Suprapubic skin (tissue), 4 donors: ENCODE results near the gene PCDHGC4. TPM values are rescaled to one million over a fixed set of nuclear protein-coding genes. Genes with fewer than 3 reads are reported as not detected.

ENCODE experiments used
- DNase-seq, 2 donors: peaks; one replicate each; pipeline ENCODE4 v3.0.0-alpha.2; 2019; ENCODE audit warnings: low spot score in 2 of 2
- H3K27ac ChIP-seq: fragments of 200-600 bp; sonication (generic); one replicate; pipeline ENCODE4 v1.5.1; 2019
- H3K27me3 ChIP-seq: fragments of 200-600 bp; sonication (generic); one replicate; pipeline ENCODE4 v1.5.1; 2019
- H3K36me3 ChIP-seq: fragments of 200-600 bp; sonication (generic); one replicate; pipeline ENCODE4 v1.5.1; 2019
- H3K4me1 ChIP-seq: fragments of 200-600 bp; sonication (generic); one replicate; pipeline ENCODE4 v1.5.1; 2019
- H3K4me3 ChIP-seq: fragments of 200-600 bp; sonication (generic); one replicate; pipeline ENCODE4 v1.5.1; 2019; ENCODE audit warnings: mild to moderate bottlenecking
- H3K9me3 ChIP-seq: fragments of 200-600 bp; sonication (generic); one replicate; pipeline ENCODE4 v1.5.1; 2019
- CTCF ChIP-seq, 2 donors: fragments of 200-600 bp in 1 of 2; fragments of 450-650 bp in 1 of 2; sonication (generic) in 1 of 2; IDR thresholded peaks; one replicate each; pipeline ENCODE4 v1.5.1; 2016 to 2019; ENCODE audit warnings: antibody characterized with exemption in 2 of 2, mild to moderate bottlenecking in 1 of 2, moderate library complexity in 1 of 2
- EP300 ChIP-seq: sonication (generic); formaldehyde crosslinking; IDR thresholded peaks from one replicate; pipeline ENCODE4 v1.6.1; 2017; ENCODE audit warnings: antibody characterized with exemption
- POLR2A ChIP-seq, 2 donors: fragments of 450-650 bp; IDR thresholded peaks; one replicate each; pipeline ENCODE4 v1.6.1; 2017; ENCODE audit warnings: antibody characterized with exemption in 2 of 2, mild to moderate bottlenecking in 2 of 2, moderate library complexity in 2 of 2
- POLR2AphosphoS5 ChIP-seq, 3 donors: sonication (generic); formaldehyde crosslinking; IDR thresholded peaks; one replicate each; pipeline ENCODE4 v1.6.1; 2017; ENCODE audit warnings: antibody characterized with exemption in 3 of 3
- WGBS: methylation state at CpG from one replicate; pipeline ENCODE4 v1.1.5; 2018; 5-methylcytosine and 5-hydroxymethylcytosine counted together
- total RNA-seq, 4 donors: library from RNA; depleted of rRNA; stranded (reverse); fragments of >200 nt; gene quantifications; one replicate each; pipeline ENCODE4 v1.1.0, GENCODE V29; 2016

The PCDHGC4 gene
- total RNA-seq, 4 donors from 2014 or later, result 2.7 to 30.6 (median 15.0) TPM

GRCh38 chr5:141512390-141512910, 27.6 kb downstream of the PCDHGC4 start:
- Histone ChIP-seq H3K4me1 (peaks cover 80% of the 10 kb centered on the region), H3K4me3 (peak overlapping the region; percentile 57), H3K27me3 (no peaks in the 10 kb centered on the region), H3K9me3 (no peaks in the 10 kb centered on the region), H3K36me3 (peaks cover 42% of the 10 kb centered on the region), H3K27ac (peak overlapping the region; percentile 93)
- peak; percentile 66 to 83 for TF ChIP-seq CTCF (IDR thresholded peaks at IDR 0.05)
- peak in 1 of 3 donors; percentile 30 for TF ChIP-seq POLR2AphosphoS5 (IDR thresholded peaks at IDR 0.05)
- no peak for TF ChIP-seq POLR2A (IDR thresholded peaks at IDR 0.05)
- no peak for TF ChIP-seq EP300
- WGBS, result 7% methylated on average over 23 of the region's 28 CpGs
- peak; percentile 93 to 95 for DNase-seq

GRCh38 chr5:141512911-141513626, 28.2 kb downstream of the PCDHGC4 start:
- Histone ChIP-seq H3K27ac (peak overlapping the region; percentile 93), H3K27me3 (no peaks in the 10 kb centered on the region), H3K36me3 (peaks cover 38% of the 10 kb centered on the region), H3K4me3 (peak overlapping the region; percentile 57), H3K9me3 (no peaks in the 10 kb centered on the region), H3K4me1 (peaks cover 74% of the 10 kb centered on the region)
- TF ChIP-seq POLR2AphosphoS5 (IDR thresholded peaks at IDR 0.05) (no peak), EP300 (no peak), POLR2A (IDR thresholded peaks at IDR 0.05) (no peak), CTCF (IDR thresholded peaks at IDR 0.05) (no peak)
- WGBS, result 4% methylated on average over 31 of the region's 43 CpGs
- DNase-seq, result no peak

DNA sequence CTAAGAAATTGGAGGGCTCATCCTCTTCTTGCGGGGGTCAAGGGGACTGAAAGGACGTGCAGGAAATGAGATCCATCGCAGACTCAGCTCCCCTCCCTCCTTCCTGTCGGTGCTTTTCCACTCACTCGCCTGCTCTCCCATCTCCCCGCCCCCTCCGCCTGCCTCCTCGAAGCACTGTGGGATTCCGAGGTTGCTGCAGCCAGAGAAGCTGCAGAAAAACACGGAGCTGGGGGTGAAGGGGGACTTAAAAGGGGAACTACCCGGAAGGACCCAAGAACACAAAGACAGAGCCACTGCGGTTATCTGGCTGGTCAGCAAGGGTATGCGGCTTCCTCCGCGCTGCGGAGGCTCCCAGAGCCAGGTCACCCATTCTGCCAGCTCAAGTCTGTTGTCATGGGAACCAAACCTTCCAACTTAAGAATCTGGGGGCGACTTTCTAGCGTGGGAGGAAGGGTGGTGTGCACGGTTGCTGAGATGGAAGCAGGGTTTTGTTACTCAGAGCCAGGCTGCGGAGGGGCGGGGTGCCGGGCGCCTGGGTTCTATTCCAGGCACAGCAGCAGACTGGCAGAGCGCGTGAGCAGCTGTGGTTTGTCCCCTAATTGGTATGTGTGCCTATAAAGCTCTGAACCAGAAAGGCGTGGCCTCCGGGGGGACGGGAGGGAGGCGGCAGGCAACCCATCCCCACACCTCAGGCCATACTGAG, 28.9 kb downstream of the PCDHGC4 start:
- peak overlapping the region; percentile 93 for H3K27ac ChIP-seq
- no peaks in the 10 kb centered on the region for H3K9me3 ChIP-seq
- peaks cover 40% of the 10 kb centered on the region for H3K36me3 ChIP-seq
- TF ChIP-seq EP300, result no peak
- TF ChIP-seq CTCF (IDR thresholded peaks at IDR 0.05), result no peak
- no peak for TF ChIP-seq POLR2AphosphoS5 (IDR thresholded peaks at IDR 0.05)
- no peak for TF ChIP-seq POLR2A (IDR thresholded peaks at IDR 0.05)
- peaks cover 67% of the 10 kb centered on the region for H3K4me1 ChIP-seq
- peak; percentile 88 to 93 for DNase-seq
- WGBS, result 5% methylated on average over 20 of the region's 29 CpGs
- no peaks in the 10 kb centered on the region for H3K27me3 ChIP-seq
- peak overlapping the region; percentile 57 for H3K4me3 ChIP-seq

- Histone ChIP-seq H3K4me3 (peak overlapping the region; percentile 57), H3K36me3 (peaks cover 42% of the 10 kb centered on the region), H3K4me1 (peaks cover 60% of the 10 kb centered on the region), H3K27ac (peak overlapping the region; percentile 93), H3K9me3 (no peaks in the 10 kb centered on the region), H3K27me3 (no peaks in the 10 kb centered on the region)
- DNase-seq, result no peak
- 38% methylated on average over 6 of the region's 6 CpGs for WGBS
- no peak for TF ChIP-seq POLR2AphosphoS5 (IDR thresholded peaks at IDR 0.05)
- TF ChIP-seq EP300, result no peak
- TF ChIP-seq POLR2A (IDR thresholded peaks at IDR 0.05), result no peak
- no peak for TF ChIP-seq CTCF (IDR thresholded peaks at IDR 0.05)
These were observed 29.7 kb downstream of the PCDHGC4 start for GRCh38 chr5:141514330-141515133.
